GM21526 (cell line): Measurements from ENCODE around the gene OLFM1.
"Not testable (repeated sequence)": the region's sequence is repeated elsewhere in the genome, so short reads cannot be mapped to it uniquely, and the experiment has no call there.

Experiments
- ATAC-seq: cut with Tn5 transposase; IDR thresholded peaks from one replicate; pipeline ENCODE4 v1.9.1; 2021; ENCODE audit warnings: moderate library complexity; ENCODE audit not compliant: unreplicated experiment, low FRiP score

Gene OLFM1

GRCh38 chr9:135103931-135104639 is 16.6 kb downstream of the OLFM1 start:
- ATAC-seq: no peak

DNA sequence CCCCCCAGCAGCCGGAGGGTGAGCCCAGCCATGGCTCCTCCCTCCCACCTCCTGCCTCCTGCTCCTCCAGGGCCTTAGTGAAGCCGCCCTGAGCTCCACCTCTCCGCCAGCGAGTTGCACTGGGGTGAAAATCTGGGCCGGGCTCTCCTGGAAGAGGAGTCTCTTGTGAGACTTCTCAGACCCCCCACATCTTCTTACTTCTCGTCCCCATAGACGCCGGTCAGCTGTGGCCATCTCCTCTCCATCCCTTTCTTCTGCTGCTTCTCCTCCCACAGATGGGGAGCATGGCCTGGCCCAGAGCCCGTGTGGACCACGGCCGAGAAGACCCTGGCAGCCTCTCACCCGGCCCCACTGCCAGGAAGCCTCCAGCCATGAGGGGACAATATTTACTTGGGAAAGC is 17.3 kb downstream of the OLFM1 start:
- no peak for ATAC-seq

- no peak for ATAC-seq
Observed at GRCh38 chr9:135105211-135105745, 17.8 kb downstream of the OLFM1 start.

DNA sequence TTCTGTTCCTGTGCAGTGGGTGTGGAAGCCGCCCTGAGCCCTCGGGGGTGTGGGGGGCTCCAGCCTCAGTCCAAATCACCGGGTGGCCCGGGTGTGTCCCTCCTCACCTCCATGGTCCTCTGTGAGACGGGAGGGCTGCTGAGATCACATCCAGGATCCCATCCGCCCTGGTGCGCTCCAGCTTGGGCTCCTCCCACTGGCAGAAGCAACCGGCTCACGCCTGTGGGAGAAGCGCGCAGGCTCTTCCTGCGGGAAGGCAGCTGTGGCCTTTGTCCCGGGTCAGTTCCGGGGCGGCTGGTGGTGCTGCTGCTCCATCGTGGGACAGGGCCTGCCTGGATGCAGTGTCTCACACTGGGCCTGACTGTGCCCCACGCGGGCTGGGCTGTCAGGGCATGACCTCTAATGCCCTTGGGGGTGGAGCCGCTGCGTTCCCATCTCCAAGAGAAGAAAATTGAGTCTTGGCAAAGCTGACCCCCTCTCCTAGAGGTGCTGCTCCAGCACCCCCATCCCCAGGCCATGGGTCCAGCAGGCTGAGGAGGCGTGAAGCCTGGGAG is 18.5 kb downstream of the OLFM1 start:
- no peak for ATAC-seq

DNA sequence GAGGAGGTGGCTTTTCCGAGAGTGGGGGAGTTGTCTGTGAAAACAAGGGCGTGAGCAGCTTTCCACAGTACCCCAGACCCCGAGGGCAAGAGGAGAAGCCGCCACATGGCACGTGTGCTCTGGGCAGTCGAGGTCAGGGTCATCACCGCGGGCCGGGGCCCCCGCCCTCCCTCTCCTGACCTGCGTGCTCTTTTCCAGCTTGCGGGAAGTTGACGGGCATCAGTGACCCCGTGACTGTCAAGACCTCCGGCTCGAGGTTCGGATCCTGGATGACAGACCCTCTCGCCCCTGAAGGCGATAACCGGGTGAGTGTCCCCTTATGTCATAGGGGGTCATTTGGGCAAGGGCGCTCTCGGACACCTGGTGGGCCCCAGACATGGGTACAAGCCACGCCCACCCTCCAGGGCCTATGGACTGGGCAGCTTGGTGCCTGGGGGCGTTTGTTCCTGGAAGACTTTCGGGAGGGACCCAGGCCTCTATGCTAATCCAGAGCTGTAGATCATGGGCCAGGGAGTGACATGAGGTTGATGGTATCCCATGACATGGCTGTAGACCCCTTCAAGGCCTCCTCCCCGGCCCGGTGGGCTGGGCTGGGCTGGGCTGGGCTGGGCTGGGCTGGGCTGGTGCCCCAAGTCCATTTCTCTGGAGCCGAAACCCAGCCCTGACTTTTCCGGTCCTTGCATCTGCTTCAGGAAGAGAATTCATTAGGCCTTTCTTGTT is 19.2 kb downstream of the OLFM1 start:
- ATAC-seq: no peak

GRCh38 chr9:135107581-135108235 is 20.2 kb downstream of the OLFM1 start:
- ATAC-seq: no peak

GRCh38 chr9:135108831-135109510 is 21.5 kb downstream of the OLFM1 start:
- ATAC-seq: no peak

GRCh38 chr9:135109650-135110049 is 22.2 kb downstream of the OLFM1 start:
- no peak for ATAC-seq

DNA sequence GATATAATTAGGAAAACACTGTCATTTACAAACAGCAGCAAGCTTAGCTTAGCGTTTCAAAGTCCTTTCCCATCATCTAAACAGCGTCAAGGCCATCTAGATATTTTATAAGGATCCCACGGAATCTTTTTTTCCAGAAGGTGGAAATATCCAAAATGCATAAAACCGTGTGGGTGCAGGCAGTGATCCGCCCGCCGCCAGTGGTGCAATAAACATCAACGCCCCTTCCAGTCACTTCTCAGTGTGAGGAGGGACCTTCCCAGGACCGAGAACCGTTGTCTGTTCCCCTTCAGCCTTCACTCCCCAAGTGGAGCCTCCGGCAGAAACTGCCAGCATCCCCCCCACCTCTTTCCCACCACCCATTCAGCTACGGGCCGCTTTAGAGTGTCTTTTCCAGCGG is 22.9 kb downstream of the OLFM1 start:
- no peak for ATAC-seq

DNA sequence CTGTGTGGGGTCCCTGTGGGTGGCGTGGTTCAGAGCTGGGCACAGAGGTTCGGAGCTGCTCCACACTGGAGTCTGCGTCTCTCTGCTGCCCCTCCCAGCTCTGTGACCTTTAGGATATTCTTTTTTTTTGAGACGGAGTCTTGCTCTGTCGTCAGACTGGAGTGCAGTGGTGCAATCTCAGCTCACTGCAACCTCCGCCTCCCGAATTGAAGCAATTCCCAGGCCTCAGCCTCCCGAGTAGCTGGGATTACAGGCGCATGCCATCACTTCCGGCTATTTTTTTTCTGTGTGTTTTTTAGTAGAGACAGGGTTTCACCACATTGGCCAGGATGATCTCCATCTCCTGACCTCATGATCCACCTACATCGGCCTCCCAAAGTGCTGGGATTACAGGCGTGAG is 24.1 kb downstream of the OLFM1 start:
- not testable (repeated sequence) for ATAC-seq

DNA sequence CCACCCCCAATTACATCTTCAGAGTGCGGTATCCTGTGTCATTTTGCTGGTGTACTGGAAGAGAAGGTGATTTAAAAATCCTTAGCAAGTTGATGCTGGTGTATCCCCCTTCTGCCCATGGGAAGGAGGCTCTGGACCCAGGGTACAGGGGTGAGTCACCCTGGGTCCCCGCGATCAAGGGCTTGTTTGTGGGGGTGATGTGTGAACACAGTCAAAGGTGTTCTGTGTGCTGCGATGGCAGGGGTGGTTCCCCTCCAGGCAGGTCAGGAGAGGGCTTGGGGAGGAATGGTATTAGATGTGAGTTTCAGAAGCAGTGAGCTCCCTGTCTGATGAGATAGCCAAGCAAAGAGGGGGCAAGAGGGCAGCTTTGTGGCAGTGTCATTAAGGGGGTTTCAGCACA is 28.9 kb downstream of the OLFM1 start:
- ATAC-seq: no peak

DNA sequence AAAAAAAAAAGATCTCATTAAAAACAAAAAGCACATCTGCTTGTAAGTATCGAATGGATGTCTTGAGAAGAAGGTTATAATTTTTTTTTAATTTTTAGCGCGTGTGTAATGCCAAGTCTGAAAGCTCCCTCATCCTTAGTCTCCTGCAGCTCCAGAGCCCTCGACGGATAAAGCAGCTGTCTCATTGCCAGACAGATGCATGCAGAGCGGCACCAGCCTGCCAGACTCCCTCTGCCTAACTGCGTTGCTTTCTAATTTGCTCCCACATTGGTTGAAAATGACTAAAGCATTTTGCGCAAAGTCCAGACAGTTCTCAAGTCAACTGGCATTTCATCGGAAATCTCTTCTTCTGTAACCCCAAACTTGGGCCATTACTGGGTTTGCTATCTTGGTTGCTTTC is 29.4 kb downstream of the OLFM1 start:
- no peak for ATAC-seq

DNA sequence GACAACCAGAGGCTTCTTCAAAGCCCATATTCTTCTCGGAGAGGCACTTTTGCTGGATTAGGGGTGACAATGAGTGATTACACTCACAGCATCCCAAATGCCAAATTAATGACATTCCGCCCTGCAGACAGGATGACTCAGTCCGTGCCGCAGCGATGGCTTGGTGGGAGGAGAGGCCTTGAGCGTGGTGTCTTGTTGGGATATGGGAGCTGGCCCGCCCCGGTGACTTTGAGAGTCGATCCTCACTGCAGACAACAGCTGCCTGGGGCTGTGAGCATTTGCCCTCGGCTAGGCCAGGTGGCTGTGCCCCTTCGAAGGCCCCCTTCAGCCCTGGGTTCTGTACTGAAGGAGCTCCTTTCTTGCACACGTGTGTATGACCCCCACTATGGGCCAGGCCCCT is 29.8 kb downstream of the OLFM1 start:
- ATAC-seq: no peak

DNA sequence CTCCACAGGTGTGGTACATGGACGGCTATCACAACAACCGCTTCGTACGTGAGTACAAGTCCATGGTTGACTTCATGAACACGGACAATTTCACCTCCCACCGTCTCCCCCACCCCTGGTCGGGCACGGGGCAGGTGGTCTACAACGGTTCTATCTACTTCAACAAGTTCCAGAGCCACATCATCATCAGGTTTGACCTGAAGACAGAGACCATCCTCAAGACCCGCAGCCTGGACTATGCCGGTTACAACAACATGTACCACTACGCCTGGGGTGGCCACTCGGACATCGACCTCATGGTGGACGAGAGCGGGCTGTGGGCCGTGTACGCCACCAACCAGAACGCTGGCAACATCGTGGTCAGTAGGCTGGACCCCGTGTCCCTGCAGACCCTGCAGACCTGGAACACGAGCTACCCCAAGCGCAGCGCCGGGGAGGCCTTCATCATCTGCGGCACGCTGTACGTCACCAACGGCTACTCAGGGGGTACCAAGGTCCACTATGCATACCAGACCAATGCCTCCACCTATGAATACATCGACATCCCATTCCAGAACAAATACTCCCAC is 32.1 kb downstream of the OLFM1 start:
- no peak for ATAC-seq

DNA sequence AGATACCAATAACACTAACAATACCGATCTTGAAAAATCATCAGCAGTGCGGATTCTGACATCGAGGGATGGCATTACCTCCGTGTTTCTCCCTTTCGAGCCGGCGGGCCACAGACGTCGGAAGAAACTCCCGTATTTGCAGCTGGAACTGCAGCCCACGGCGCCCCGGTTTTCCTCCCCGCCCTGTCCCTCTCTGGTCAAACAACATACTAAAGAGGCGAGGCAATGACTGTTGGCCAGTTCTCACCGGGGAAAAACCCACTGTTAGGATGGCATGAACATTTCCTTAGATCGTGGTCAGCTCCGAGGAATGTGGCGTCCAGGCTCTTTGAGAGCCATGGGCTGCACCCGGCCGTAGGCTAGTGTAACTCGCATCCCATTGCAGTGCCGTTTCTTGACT is 32.8 kb downstream of the OLFM1 start:
- ATAC-seq: no peak

DNA sequence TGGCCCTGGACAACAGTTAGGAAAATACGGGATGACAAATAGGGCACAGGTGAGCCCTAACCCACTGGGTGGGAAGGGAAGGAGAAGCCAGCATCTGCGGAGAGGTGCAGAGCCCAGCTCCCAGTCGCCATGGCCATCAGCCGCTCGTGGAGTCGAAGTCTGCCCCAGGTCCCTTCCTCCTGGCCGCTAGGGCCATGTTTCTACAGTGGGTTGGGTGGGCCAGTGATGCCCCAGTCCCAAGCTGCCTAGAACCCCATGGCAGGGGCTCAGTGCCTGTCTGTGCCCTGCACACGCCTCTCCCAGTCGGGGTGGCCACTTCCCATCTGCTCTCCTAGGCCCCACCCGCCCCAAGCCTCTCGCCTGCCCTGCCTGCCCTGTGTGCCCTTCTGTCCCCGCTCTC is 34.8 kb downstream of the OLFM1 start:
- ATAC-seq: no peak

- no peak for ATAC-seq
Observed at GRCh38 chr9:135123126-135123772, 35.8 kb downstream of the OLFM1 start.

DNA sequence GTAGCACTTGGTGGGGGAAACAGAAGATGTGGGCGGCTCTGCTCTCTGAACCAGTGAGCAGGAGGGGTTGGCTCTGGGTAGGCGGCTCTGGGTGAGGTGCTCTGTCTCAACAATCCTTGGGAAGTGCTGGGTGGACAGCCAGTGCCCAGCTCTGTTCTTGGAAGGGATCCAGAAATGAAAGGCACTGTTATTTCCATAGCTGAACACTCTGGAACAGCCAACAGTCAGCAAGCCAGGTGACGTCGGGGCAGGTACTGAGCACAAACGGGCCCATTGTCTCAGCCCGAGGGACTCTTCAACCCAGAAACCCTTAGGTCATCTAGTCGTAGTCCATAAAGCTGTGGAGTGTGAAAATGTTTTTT is 36.3 kb downstream of the OLFM1 start:
- no peak for ATAC-seq

DNA sequence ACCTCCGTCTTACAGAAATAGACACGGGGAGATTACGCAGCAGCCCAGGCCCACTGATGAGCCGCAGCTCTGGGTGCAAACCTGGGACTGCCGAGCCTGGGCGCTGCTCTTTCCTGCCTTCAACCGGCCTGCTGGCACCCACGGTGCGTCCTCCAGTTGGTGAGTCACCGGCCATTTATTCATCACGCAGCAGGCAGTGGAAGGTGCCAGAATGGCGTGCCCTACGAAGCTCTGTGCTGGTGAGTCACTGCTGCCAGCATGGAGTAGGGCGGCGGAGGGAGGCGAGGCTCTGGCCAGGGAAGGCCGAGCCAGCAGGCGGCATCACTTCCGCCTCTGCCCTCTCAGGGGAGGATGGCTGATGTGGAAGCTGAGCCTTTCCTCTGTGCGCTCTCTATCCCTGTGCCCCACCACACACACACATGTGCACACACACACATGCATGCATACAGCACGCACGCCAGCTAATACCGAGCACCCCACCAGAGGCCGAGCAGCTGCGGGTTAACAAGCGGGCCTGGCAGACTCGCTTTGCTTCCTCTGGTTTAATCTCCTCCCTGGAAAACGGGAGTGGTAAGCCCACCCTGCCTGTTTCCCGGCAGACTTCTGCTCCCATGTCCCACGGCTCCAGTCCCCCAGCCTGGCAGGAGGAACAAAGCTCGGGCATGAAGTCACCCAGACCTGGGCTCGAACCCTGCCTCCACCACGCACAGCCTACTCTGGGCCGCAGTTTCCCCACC is 39.2 kb downstream of the OLFM1 start:
- no peak for ATAC-seq
